ENCODE measurements around the gene ZNF83. TPM values are rescaled to one million over a fixed set of nuclear protein-coding genes. Genes with fewer than 3 reads are reported as not detected.

The ZNF83 gene
- total RNA-seq (2022; extraction: Qiagen RNA extraction; ENCODE audit: low read depth), result 0.14 to 0.17 TPM (median 0.15 TPM) in 5 replicates

GRCh38 chr19:52637718-52638585 is at the start of gene ZNF83:
Gene ZNF83 (minus strand): TSS chr19:52638355.

GRCh38 chr19:52570000-52570861 is 67.9 kb downstream of the ZNF83 start, which contains the start of gene ZNF701:
Gene ZNF701 (plus strand): TSS chr19:52570287. CDS start chr19:52574148, 3,861 bp downstream.

Other genes with a start within 250 kb of the ZNF83 start
- gene ZNF528, start 240.5 kb downstream of the ZNF83 start, total RNA-seq (2022; extraction: Qiagen RNA extraction; ENCODE audit: low read depth), result 0.04 to 0.57 TPM (median 0.20 TPM) in 4 of 5 replicates, not detected in the other
- not detected in 5 replicates for gene ZNF534, start 209.2 kb downstream of the ZNF83 start, total RNA-seq (2022; extraction: Qiagen RNA extraction; ENCODE audit: low read depth)
- gene ZNF578, start 184.8 kb downstream of the ZNF83 start, total RNA-seq (2022; extraction: Qiagen RNA extraction; ENCODE audit: low read depth), result not detected in 5 replicates
- gene ZNF808, start 110.7 kb downstream of the ZNF83 start, total RNA-seq (2022; extraction: Qiagen RNA extraction; ENCODE audit: low read depth), result 0.04 to 0.21 TPM (median 0.09 TPM) in 3 of 5 replicates, not detected in the others
- gene ZNF701, start 68.1 kb downstream of the ZNF83 start, total RNA-seq (2022; extraction: Qiagen RNA extraction; ENCODE audit: low read depth), result 0.11 to 0.34 TPM (median 0.22 TPM) in 5 replicates
- 2.3 to 5.1 TPM (median 2.7 TPM) in 5 replicates for gene ZNF611, start 96.7 kb upstream of the ZNF83 start, total RNA-seq (2022; extraction: Qiagen RNA extraction; ENCODE audit: low read depth)
- gene ZNF600, start 148.4 kb upstream of the ZNF83 start, total RNA-seq (2022; extraction: Qiagen RNA extraction; ENCODE audit: low read depth), result 0.07 to 0.34 TPM (median 0.22 TPM) in 4 of 5 replicates, not detected in the other
- 0.62 to 2.0 TPM (median 1.2 TPM) in 5 replicates for gene ZNF28, start 183.3 kb upstream of the ZNF83 start, total RNA-seq (2022; extraction: Qiagen RNA extraction; ENCODE audit: low read depth)
- gene ZNF468, start 219.3 kb upstream of the ZNF83 start, total RNA-seq (2022; extraction: Qiagen RNA extraction; ENCODE audit: low read depth), result 0.51 to 0.79 TPM (median 0.70 TPM) in 5 replicates